ENCODE data around the gene WDR54. TPM values are rescaled to one million over a fixed set of nuclear protein-coding genes. Genes with fewer than 3 reads are reported as not detected.

WDR54 gene
- 38.1 TPM for total RNA-seq

GRCh38 chr2:74421221-74421870, at the start of gene WDR54, which contains the start of gene C2orf81:
Gene WDR54, plus strand, starts transcription at chr2:74421730. Its CDS starts 424 bp downstream, at chr2:74422154.
Gene C2orf81, minus strand, starts transcription at chr2:74421619. Its CDS starts 59 bp downstream, at chr2:74421560.
- peak; percentile 89 for DNase-seq (ENCODE audit: low spot score)

- no peak for DNase-seq (ENCODE audit: low spot score)
These were observed 48.9 kb upstream of the WDR54 start for GRCh38 chr2:74372674-74373073.

GRCh38 chr2:74373221-74373676, 48.3 kb upstream of the WDR54 start:
- DNase-seq (ENCODE audit: low spot score) = peak; percentile 73

- DNase-seq (ENCODE audit: low spot score) = no peak
These were observed 47.5 kb upstream of the WDR54 start for GRCh38 chr2:74373985-74374384.

GRCh38 chr2:74374509-74375205, 46.9 kb upstream of the WDR54 start:
- DNase-seq (ENCODE audit: low spot score) = peak; percentile 88

- DNase-seq (ENCODE audit: low spot score) = no peak
These were observed 45.7 kb upstream of the WDR54 start for GRCh38 chr2:74375838-74376237.

- DNase-seq (ENCODE audit: low spot score) = no peak
These were observed 43.5 kb upstream of the WDR54 start for GRCh38 chr2:74378007-74378406.

GRCh38 chr2:74379851-74380789, 41.4 kb upstream of the WDR54 start, which contains the start of gene DCTN1:
Gene DCTN1, minus strand, starts transcription at chr2:74380311. Its CDS starts 274 bp downstream, at chr2:74380037.
- DNase-seq (ENCODE audit: low spot score) = peak; percentile 48

GRCh38 chr2:74381751-74382150, 39.8 kb upstream of the WDR54 start:
- no peak for DNase-seq (ENCODE audit: low spot score)

GRCh38 chr2:74383254-74383653, 38.3 kb upstream of the WDR54 start:
- DNase-seq (ENCODE audit: low spot score) = no peak

GRCh38 chr2:74384051-74384450, 37.5 kb upstream of the WDR54 start:
- DNase-seq (ENCODE audit: low spot score) = no peak

- no peak for DNase-seq (ENCODE audit: low spot score)
These were observed 36.1 kb upstream of the WDR54 start for GRCh38 chr2:74385396-74385795.

GRCh38 chr2:74387346-74387745, 34.2 kb upstream of the WDR54 start:
- DNase-seq (ENCODE audit: low spot score) = no peak

GRCh38 chr2:74390606-74391005, 30.9 kb upstream of the WDR54 start:
- no peak for DNase-seq (ENCODE audit: low spot score)

GRCh38 chr2:74391209-74391579, 30.3 kb upstream of the WDR54 start:
- no peak for DNase-seq (ENCODE audit: low spot score)

GRCh38 chr2:74391580-74392448, 29.7 kb upstream of the WDR54 start:
- DNase-seq (ENCODE audit: low spot score) = peak; percentile 94

GRCh38 chr2:74392449-74392743, 29.1 kb upstream of the WDR54 start:
- DNase-seq (ENCODE audit: low spot score) = no peak

GRCh38 chr2:74393525-74393924, 28.0 kb upstream of the WDR54 start:
- no peak for DNase-seq (ENCODE audit: low spot score)

- DNase-seq (ENCODE audit: low spot score) = no peak
These were observed 25.4 kb upstream of the WDR54 start for GRCh38 chr2:74396149-74396548.

- DNase-seq (ENCODE audit: low spot score) = no peak
These were observed 21.7 kb upstream of the WDR54 start for GRCh38 chr2:74399785-74400184.

GRCh38 chr2:74401891-74402290, 19.6 kb upstream of the WDR54 start:
- DNase-seq (ENCODE audit: low spot score) = no peak
